Kidney epithelial cell (primary cell): ENCODE results near the gene WDR27. TPM values are rescaled to one million over a fixed set of nuclear protein-coding genes. Genes with fewer than 3 reads are reported as not detected.

Experiments
- DNase-seq: peaks from one replicate; pipeline ENCODE4 v3.0.0-alpha.2; 2010; ENCODE audit warnings: low read depth
- H3K27me3 ChIP-seq: 2 replicates; pipeline ENCODE4 v1.6.0; 2011; ENCODE audit warnings: low read length; ENCODE audit not compliant: control insufficient read depth, insufficient read depth
- H3K36me3 ChIP-seq: 2 replicates; pipeline ENCODE4 v1.5.1; 2011; ENCODE audit warnings: low read length; ENCODE audit not compliant: control insufficient read depth, insufficient read depth
- H3K4me3 ChIP-seq: 2 replicates; pipeline ENCODE4 v1.5.1; 2011; ENCODE audit warnings: low read depth, mild to moderate bottlenecking, control low read depth, low read length
- CTCF ChIP-seq: IDR thresholded peaks from 2 replicates; pipeline ENCODE4 v1.5.1; 2011; ENCODE audit warnings: mild to moderate bottlenecking, moderate library complexity, low read length, control low read depth, inconsistent platforms; ENCODE audit not compliant: insufficient read depth, poor library complexity, severe bottlenecking
- total RNA-seq: library from RNA; depleted of rRNA; stranded (reverse); fragments of >200 nt; gene quantifications from 2 replicates; pipeline ENCODE4 v1.2.3, GENCODE V29; 2015

WDR27 gene
- total RNA-seq, 1 donor from 2014 or later = 27.0 TPM

GRCh38 chr6:169428532-169428931 is 273.3 kb downstream of the WDR27 start:
- Histone ChIP-seq H3K27me3 (no peaks in the 10 kb centered on the region), H3K36me3 (no peaks in the 10 kb centered on the region), H3K4me3 (no peak overlapping the region)
- no peak for DNase-seq
- TF ChIP-seq CTCF = no peak

DNA sequence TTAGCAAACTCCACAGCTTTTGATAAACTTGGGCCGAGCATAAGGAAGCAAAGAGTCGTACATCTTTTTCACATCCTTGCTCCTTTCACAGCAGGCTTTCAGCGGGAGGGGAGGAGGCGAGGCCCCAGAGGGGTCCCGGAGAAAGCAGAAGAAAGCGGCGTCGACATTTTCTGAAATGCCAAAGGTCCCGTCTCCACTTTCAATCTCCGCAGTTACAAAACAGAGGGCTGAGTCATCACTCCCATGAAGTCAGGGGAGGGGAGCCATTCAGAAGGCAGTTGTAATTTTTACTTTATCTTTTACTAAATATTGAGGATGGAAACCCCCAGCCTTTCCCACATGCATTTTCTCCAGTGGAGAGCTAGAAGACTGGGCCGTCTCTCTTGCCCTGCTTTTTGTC is 274.0 kb downstream of the WDR27 start:
- Histone ChIP-seq H3K27me3 (no peaks in the 10 kb centered on the region), H3K36me3 (no peaks in the 10 kb centered on the region), H3K4me3 (no peak overlapping the region)
- TF ChIP-seq CTCF = no peak
- DNase-seq = no peak

GRCh38 chr6:169426611-169427010 is 275.2 kb downstream of the WDR27 start:
- Histone ChIP-seq H3K27me3 (no peaks in the 10 kb centered on the region), H3K4me3 (no peak overlapping the region), H3K36me3 (no peaks in the 10 kb centered on the region)
- no peak for TF ChIP-seq CTCF
- DNase-seq = no peak

GRCh38 chr6:169425628-169426370 is 276.0 kb downstream of the WDR27 start:
- H3K4me3 ChIP-seq = no peak overlapping the region
- DNase-seq = no peak
- TF ChIP-seq CTCF = no peak
- H3K27me3 ChIP-seq = no peaks in the 10 kb centered on the region
- H3K36me3 ChIP-seq = no peaks in the 10 kb centered on the region

DNA sequence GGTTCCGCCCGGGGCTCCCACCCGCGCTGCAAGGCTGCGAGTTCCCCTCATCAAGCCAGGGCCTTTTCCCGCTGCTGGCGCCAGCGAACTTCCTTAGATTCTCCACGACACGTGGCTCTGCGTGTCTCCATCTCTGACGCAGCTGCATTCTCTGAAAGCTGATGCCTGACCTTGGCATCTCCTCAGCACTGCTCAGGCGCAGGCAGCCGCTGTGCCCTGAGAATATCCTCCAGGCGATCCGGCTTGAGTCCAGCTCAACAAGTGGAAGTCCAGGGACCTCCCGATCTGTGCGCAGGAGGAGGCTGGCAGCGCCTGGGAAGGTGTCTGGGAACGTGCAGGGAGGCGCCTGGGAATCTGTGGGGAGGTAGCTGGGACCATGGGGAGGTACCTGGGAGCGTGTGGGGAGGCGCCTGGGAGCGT is 277.0 kb downstream of the WDR27 start:
- DNase-seq = no peak
- TF ChIP-seq CTCF = no peak
- Histone ChIP-seq H3K27me3 (no peaks in the 10 kb centered on the region), H3K36me3 (no peaks in the 10 kb centered on the region), H3K4me3 (peak overlapping the region; percentile 32)
